GM23338 (cell line): ENCODE results near the gene FAM13C.

Experiments used
- CREB1 ChIP-seq: fragments of 250-450 bp; sonication (Bioruptor Pico); IDR thresholded peaks from 2 replicates; pipeline ENCODE4 v1.5.0; 2020; ENCODE audit warnings: low read depth, mild to moderate bottlenecking, moderate library complexity
- ETS1 ChIP-seq: IDR thresholded peaks from 2 replicates; pipeline ENCODE4 v1.6.1; 2016; ENCODE audit warnings: antibody characterized with exemption
- EZH2 ChIP-seq: fragments of 200-600 bp; sonication (generic); IDR thresholded peaks from one replicate; pipeline ENCODE4 v1.8.0; 2017; ENCODE audit warnings: antibody characterized with exemption, mild to moderate bottlenecking, low read depth; ENCODE audit not compliant: unreplicated experiment
- EZH2phosphoT487 ChIP-seq: fragments of 200-600 bp; sonication (generic); IDR thresholded peaks from one replicate; pipeline ENCODE4 v1.8.1; 2018; ENCODE audit warnings: antibody characterized with exemption; ENCODE audit not compliant: unreplicated experiment
- JUNB ChIP-seq: IDR thresholded peaks from one replicate; pipeline ENCODE4 v1.6.1; 2016; ENCODE audit warnings: antibody characterized with exemption; ENCODE audit not compliant: unreplicated experiment
- NANOG ChIP-seq: IDR thresholded peaks from 2 replicates; pipeline ENCODE4 v1.6.1; 2016; ENCODE audit warnings: antibody characterized with exemption, borderline replicate concordance
- POLR2AphosphoS5 ChIP-seq: IDR thresholded peaks from 2 replicates; pipeline ENCODE4 v1.6.1; 2016; ENCODE audit warnings: antibody characterized with exemption, low read depth
- STAT1 ChIP-seq: IDR thresholded peaks from one replicate; pipeline ENCODE4 v1.6.1; 2016; ENCODE audit warnings: antibody characterized with exemption; ENCODE audit not compliant: unreplicated experiment
- ZNF331 ChIP-seq: fragments of 250-450 bp; sonication (Bioruptor Pico); IDR thresholded peaks from 2 replicates; pipeline ENCODE4 v1.5.0; 2020; ENCODE audit warnings: low read depth, mild to moderate bottlenecking, moderate library complexity
- TF ChIP-seq, protein P1 (sequence below), 2 experiments: fragments of 200-600 bp in 1 of 2; sonication (generic) in 1 of 2; conservative IDR thresholded peaks; 2 replicates each; pipeline versions ENCODE4 v1.5.1 to v1.6.1; 2016 to 2017; ENCODE audit warnings: antibody characterized with exemption in 2 of 2, low read depth in 2 of 2, mild to moderate bottlenecking in 2 of 2, moderate library complexity in 1 of 2
- TF ChIP-seq, protein P2 (sequence below): IDR thresholded peaks from one replicate; pipeline ENCODE4 v1.6.1; 2018; ENCODE audit warnings: antibody characterized with exemption; ENCODE audit not compliant: unreplicated experiment

DNA sequence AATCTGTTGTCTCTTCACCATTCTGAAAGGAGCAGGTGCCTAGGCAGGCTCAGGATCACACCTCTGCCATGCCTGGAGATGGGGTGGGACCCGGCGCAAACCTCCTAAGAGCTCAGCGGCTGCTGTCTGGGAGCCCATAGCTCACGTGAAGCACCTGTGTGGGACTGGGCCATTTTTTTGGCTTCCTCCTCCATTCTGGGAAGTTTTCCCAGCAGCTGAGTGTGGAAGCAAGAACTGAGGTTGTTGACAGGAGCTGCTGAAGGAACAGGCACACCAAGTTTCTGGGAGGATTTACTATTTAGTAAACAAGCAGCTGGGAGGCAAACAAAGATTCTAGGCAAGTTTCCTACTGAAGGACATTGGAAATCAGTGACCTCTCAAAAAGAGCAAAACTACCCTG lies 77.3 kb downstream of the FAM13C start:
- TF ChIP-seq, protein P1, sequence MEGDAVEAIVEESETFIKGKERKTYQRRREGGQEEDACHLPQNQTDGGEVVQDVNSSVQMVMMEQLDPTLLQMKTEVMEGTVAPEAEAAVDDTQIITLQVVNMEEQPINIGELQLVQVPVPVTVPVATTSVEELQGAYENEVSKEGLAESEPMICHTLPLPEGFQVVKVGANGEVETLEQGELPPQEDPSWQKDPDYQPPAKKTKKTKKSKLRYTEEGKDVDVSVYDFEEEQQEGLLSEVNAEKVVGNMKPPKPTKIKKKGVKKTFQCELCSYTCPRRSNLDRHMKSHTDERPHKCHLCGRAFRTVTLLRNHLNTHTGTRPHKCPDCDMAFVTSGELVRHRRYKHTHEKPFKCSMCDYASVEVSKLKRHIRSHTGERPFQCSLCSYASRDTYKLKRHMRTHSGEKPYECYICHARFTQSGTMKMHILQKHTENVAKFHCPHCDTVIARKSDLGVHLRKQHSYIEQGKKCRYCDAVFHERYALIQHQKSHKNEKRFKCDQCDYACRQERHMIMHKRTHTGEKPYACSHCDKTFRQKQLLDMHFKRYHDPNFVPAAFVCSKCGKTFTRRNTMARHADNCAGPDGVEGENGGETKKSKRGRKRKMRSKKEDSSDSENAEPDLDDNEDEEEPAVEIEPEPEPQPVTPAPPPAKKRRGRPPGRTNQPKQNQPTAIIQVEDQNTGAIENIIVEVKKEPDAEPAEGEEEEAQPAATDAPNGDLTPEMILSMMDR (conservative IDR thresholded peaks at IDR 0.05; ENCODE audit: low read depth in 2 of 2), result no peak
- no peak for TF ChIP-seq POLR2AphosphoS5
- TF ChIP-seq ETS1, result no peak
- TF ChIP-seq, protein P2, sequence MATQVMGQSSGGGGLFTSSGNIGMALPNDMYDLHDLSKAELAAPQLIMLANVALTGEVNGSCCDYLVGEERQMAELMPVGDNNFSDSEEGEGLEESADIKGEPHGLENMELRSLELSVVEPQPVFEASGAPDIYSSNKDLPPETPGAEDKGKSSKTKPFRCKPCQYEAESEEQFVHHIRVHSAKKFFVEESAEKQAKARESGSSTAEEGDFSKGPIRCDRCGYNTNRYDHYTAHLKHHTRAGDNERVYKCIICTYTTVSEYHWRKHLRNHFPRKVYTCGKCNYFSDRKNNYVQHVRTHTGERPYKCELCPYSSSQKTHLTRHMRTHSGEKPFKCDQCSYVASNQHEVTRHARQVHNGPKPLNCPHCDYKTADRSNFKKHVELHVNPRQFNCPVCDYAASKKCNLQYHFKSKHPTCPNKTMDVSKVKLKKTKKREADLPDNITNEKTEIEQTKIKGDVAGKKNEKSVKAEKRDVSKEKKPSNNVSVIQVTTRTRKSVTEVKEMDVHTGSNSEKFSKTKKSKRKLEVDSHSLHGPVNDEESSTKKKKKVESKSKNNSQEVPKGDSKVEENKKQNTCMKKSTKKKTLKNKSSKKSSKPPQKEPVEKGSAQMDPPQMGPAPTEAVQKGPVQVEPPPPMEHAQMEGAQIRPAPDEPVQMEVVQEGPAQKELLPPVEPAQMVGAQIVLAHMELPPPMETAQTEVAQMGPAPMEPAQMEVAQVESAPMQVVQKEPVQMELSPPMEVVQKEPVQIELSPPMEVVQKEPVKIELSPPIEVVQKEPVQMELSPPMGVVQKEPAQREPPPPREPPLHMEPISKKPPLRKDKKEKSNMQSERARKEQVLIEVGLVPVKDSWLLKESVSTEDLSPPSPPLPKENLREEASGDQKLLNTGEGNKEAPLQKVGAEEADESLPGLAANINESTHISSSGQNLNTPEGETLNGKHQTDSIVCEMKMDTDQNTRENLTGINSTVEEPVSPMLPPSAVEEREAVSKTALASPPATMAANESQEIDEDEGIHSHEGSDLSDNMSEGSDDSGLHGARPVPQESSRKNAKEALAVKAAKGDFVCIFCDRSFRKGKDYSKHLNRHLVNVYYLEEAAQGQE, result no peak
- no peak for TF ChIP-seq JUNB
- no peak for TF ChIP-seq CREB1 (CRISPR knock-in tag)
- no peak for TF ChIP-seq EZH2phosphoT487
- no peak for TF ChIP-seq EZH2
- no peak for TF ChIP-seq STAT1
- TF ChIP-seq ZNF331 (CRISPR knock-in tag), result no peak
- TF ChIP-seq NANOG, result no peak
